HepG2 (cell line): ENCODE data around the gene HLF. TPM values are rescaled to one million over a fixed set of nuclear protein-coding genes. Genes with fewer than 3 reads are reported as not detected.

Experiments
- ATF7-NPFF ChIP-seq: sonication (generic); formaldehyde crosslinking; IDR thresholded peaks from 2 replicates; pipeline ENCODE4 v1.8.1; 2023; ENCODE audit warnings: mild to moderate bottlenecking, low read depth, missing genetic modification reagents, moderate library complexity
- CBX5 ChIP-seq: sonication (generic); formaldehyde crosslinking; IDR thresholded peaks from 2 replicates; pipeline ENCODE4 v1.4.0; 2020; ENCODE audit warnings: missing genetic modification reagents, borderline replicate concordance
- GFI1 ChIP-seq: sonication (generic); formaldehyde crosslinking; IDR thresholded peaks from 2 replicates; pipeline ENCODE4 v1.5.0; 2020; ENCODE audit warnings: missing genetic modification reagents, mild to moderate bottlenecking, borderline replicate concordance
- HMGA1 ChIP-seq: sonication (generic); formaldehyde crosslinking; conservative IDR thresholded peaks from 2 replicates; pipeline ENCODE4 v1.4.0; 2020; ENCODE audit warnings: missing genetic modification reagents
- SMARCC2 ChIP-seq: fragments of 450-650 bp; IDR thresholded peaks from 2 replicates; pipeline ENCODE4 v1.6.1; 2017; ENCODE audit warnings: antibody characterized with exemption, mild to moderate bottlenecking
- SNRNP70 ChIP-seq: fragments of 200-400 bp; formaldehyde crosslinking; IDR thresholded peaks from 2 replicates; pipeline ENCODE4 v1.6.1; 2017; ENCODE audit warnings: mild to moderate bottlenecking, low read depth, low read length, moderate library complexity
- TARDBP ChIP-seq: sonication (generic); formaldehyde crosslinking; IDR thresholded peaks from 2 replicates; pipeline ENCODE4 v1.8.0; 2022; ENCODE audit warnings: mild to moderate bottlenecking, missing genetic modification reagents
- YY1 ChIP-seq: IDR thresholded peaks from 2 replicates; pipeline ENCODE4 v1.6.1; 2011; ENCODE audit warnings: low read length, low read depth, moderate library complexity, mild to moderate bottlenecking; ENCODE audit not compliant: insufficient read depth, insufficient replicate concordance
- ZMYM2 ChIP-seq: sonication (generic); formaldehyde crosslinking; IDR thresholded peaks from 2 replicates; pipeline ENCODE4 v1.8.0; 2022; ENCODE audit warnings: mild to moderate bottlenecking, missing genetic modification reagents
- ZNF124 ChIP-seq: sonication (generic); formaldehyde crosslinking; IDR thresholded peaks from 2 replicates; pipeline ENCODE4 v1.4.0; 2020; ENCODE audit warnings: missing genetic modification reagents
- ZNF619 ChIP-seq: sonication (generic); formaldehyde crosslinking; IDR thresholded peaks from 2 replicates; pipeline ENCODE4 v1.4.0; 2020; ENCODE audit warnings: mild to moderate bottlenecking, missing genetic modification reagents
- ZNF644 ChIP-seq: IDR thresholded peaks from 2 replicates; pipeline ENCODE4 v1.6.1; 2016; ENCODE audit warnings: low read depth
- polyA plus RNA-seq, 8 experiments: library from polyadenylated mRNA; depleted of rRNA in 3 of 8; stranded (reverse) in 7 of 8; unstranded in 1 of 8; fragments of >200 nt; fragmentation: Illumina TruSeq in 4 of 8; extraction: Trizol in 4 of 8; gene quantifications; 2 replicates each; pipeline versions ENCODE4 v1.2.1 to v1.2.3, GENCODE V29; 2011 to 2016; ENCODE audit warnings: low read depth in 4 of 8, missing spikeins in 1 of 8, mixed read lengths in 1 of 8; ENCODE audit not compliant: insufficient read depth in 1 of 8
- total RNA-seq, 5 experiments: library from RNA; depleted of rRNA; stranded (reverse); fragments of >200 nt; fragmentation: Illumina TruSeq; extraction: Trizol; gene quantifications; 2 replicates each; pipeline ENCODE4 v1.2.3, GENCODE V29; 2016; ENCODE audit warnings: low read depth in 1 of 5
- TF ChIP-seq, protein P1 (sequence below): sonication (generic); formaldehyde crosslinking; IDR thresholded peaks from 2 replicates; pipeline ENCODE4 v1.4.0; 2020; ENCODE audit warnings: missing genetic modification reagents
- TF ChIP-seq, protein P2 (sequence below): sonication (generic); formaldehyde crosslinking; IDR thresholded peaks from 2 replicates; pipeline ENCODE4 v1.9.0; 2022; ENCODE audit warnings: missing genetic modification reagents, mild to moderate bottlenecking, borderline replicate concordance
- TF ChIP-seq, protein P3 (sequence below), 2 experiments: sonication (generic) in 1 of 2; formaldehyde crosslinking in 1 of 2; IDR thresholded peaks; 2 replicates each; pipeline versions ENCODE4 v1.5.1 to v1.6.1; 2011 to 2020; ENCODE audit warnings: borderline replicate concordance in 1 of 2, low read depth in 1 of 2, low read length in 1 of 2, mild to moderate bottlenecking in 1 of 2, missing genetic modification reagents in 1 of 2, moderate library complexity in 1 of 2
- TF ChIP-seq, protein P4 (sequence below): sonication (generic); formaldehyde crosslinking; IDR thresholded peaks from 2 replicates; pipeline ENCODE4 v1.5.0; 2020; ENCODE audit warnings: missing genetic modification reagents
- TF ChIP-seq, protein P5 (sequence below): IDR thresholded peaks from 2 replicates; pipeline ENCODE4 v1.6.1; 2012; ENCODE audit warnings: low read length, improper control_type of control experiment

Gene HLF
- total and polyA plus RNA-seq, 2 of the 13 experiments (the other 11 are each of a cell fraction or from before 2014, with no cell fraction given): 202 to 346 TPM

DNA sequence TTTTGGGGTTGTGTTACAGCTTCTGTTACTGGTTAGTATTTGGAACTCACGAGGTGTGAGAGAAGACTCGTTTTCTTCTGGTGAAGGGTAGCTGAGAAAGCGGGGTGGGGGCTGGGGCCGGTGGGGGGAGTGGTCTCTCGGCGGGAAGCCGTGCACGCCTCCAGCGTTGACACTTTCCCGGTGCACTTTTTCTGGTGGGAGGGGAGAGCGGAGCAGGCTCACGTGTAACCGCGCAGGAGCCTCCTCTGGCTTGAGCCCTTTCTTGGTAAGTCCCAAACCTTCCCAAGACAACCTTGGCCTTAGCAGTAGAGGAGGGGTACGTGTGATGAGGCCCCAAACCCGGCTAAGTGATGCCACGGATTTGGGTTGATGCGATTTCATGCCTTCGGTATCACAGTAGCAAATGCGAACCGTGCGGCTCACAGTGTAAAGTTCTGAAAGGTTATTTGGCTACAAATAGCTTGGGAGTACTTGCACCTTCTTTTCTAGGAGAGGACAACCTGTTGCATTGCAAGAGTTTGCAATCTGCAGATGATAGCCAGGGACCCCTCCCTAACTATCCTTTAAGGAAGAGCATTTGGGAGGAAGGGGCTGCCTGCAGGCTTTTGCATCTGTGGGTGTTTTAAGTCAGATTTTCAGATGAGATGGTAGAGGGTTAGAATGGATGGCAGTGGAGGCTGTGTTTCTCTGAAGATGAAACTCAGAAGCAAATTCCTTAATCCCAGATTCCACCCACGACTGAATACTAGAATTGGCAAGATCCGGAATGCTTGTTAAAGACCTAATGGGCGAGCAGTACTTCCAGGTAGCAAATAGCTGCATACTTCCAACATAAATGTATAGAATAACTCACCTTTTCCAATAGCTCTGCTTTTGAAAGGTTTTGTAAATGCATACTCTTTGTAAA, 1.5 kb downstream of the HLF start (continued):
- TF ChIP-seq, protein P1, sequence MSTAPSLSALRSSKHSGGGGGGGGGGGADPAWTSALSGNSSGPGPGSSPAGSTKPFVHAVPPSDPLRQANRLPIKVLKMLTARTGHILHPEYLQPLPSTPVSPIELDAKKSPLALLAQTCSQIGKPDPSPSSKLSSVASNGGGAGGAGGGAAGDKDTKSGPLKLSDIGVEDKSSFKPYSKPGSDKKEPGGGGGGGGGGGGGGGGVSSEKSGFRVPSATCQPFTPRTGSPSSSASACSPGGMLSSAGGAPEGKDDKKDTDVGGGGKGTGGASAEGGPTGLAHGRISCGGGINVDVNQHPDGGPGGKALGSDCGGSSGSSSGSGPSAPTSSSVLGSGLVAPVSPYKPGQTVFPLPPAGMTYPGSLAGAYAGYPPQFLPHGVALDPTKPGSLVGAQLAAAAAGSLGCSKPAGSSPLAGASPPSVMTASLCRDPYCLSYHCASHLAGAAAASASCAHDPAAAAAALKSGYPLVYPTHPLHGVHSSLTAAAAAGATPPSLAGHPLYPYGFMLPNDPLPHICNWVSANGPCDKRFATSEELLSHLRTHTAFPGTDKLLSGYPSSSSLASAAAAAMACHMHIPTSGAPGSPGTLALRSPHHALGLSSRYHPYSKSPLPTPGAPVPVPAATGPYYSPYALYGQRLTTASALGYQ (CRISPR knock-in tag): no peak; the same call in none of the 2 replicates
- TF ChIP-seq CBX5 (CRISPR knock-in tag) (peak; percentile 17; the same call in 1 of the 2 replicates), HMGA1 (CRISPR knock-in tag) (no peak), ZNF619 (no peak), TARDBP (no peak; the same call in 1 of the 2 replicates), ZMYM2 (CRISPR knock-in tag) (no peak), YY1 (no peak), SNRNP70 (no peak), ZNF124 (0 out of 2 replicates have a peak, but pooled peaks have one; percentile 54), ZNF644 (CRISPR knock-in tag) (no peak), SMARCC2 (no peak), ATF7-NPFF (CRISPR knock-in tag) (peak; percentile 62; the same call in 1 of the 2 replicates), GFI1 (CRISPR knock-in tag) (0 out of 2 replicates have a peak, but pooled peaks have one; percentile 29)
- TF ChIP-seq, protein P2, sequence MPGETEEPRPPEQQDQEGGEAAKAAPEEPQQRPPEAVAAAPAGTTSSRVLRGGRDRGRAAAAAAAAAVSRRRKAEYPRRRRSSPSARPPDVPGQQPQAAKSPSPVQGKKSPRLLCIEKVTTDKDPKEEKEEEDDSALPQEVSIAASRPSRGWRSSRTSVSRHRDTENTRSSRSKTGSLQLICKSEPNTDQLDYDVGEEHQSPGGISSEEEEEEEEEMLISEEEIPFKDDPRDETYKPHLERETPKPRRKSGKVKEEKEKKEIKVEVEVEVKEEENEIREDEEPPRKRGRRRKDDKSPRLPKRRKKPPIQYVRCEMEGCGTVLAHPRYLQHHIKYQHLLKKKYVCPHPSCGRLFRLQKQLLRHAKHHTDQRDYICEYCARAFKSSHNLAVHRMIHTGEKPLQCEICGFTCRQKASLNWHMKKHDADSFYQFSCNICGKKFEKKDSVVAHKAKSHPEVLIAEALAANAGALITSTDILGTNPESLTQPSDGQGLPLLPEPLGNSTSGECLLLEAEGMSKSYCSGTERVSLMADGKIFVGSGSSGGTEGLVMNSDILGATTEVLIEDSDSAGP (CRISPR knock-in tag): no peak
- TF ChIP-seq, protein P3, sequence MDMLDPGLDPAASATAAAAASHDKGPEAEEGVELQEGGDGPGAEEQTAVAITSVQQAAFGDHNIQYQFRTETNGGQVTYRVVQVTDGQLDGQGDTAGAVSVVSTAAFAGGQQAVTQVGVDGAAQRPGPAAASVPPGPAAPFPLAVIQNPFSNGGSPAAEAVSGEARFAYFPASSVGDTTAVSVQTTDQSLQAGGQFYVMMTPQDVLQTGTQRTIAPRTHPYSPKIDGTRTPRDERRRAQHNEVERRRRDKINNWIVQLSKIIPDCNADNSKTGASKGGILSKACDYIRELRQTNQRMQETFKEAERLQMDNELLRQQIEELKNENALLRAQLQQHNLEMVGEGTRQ (IDR thresholded peaks at IDR 0.05; ENCODE audit: low read depth, low read length): no peak
- TF ChIP-seq, protein P3 (CRISPR knock-in tag; IDR thresholded peaks at IDR 0.05; ENCODE audit: borderline replicate concordance): no peak
- TF ChIP-seq, protein P4, sequence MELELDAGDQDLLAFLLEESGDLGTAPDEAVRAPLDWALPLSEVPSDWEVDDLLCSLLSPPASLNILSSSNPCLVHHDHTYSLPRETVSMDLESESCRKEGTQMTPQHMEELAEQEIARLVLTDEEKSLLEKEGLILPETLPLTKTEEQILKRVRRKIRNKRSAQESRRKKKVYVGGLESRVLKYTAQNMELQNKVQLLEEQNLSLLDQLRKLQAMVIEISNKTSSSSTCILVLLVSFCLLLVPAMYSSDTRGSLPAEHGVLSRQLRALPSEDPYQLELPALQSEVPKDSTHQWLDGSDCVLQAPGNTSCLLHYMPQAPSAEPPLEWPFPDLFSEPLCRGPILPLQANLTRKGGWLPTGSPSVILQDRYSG (CRISPR knock-in tag): 0 out of 2 replicates have a peak, but pooled peaks have one; percentile 21
- TF ChIP-seq, protein P5, sequence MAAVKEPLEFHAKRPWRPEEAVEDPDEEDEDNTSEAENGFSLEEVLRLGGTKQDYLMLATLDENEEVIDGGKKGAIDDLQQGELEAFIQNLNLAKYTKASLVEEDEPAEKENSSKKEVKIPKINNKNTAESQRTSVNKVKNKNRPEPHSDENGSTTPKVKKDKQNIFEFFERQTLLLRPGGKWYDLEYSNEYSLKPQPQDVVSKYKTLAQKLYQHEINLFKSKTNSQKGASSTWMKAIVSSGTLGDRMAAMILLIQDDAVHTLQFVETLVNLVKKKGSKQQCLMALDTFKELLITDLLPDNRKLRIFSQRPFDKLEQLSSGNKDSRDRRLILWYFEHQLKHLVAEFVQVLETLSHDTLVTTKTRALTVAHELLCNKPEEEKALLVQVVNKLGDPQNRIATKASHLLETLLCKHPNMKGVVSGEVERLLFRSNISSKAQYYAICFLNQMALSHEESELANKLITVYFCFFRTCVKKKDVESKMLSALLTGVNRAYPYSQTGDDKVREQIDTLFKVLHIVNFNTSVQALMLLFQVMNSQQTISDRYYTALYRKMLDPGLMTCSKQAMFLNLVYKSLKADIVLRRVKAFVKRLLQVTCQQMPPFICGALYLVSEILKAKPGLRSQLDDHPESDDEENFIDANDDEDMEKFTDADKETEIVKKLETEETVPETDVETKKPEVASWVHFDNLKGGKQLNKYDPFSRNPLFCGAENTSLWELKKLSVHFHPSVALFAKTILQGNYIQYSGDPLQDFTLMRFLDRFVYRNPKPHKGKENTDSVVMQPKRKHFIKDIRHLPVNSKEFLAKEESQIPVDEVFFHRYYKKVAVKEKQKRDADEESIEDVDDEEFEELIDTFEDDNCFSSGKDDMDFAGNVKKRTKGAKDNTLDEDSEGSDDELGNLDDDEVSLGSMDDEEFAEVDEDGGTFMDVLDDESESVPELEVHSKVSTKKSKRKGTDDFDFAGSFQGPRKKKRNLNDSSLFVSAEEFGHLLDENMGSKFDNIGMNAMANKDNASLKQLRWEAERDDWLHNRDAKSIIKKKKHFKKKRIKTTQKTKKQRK: no peak
